Raji (cell line): ENCODE measurements around the gene IFITM2.

Experiments
- POLR2A ChIP-seq: IDR thresholded peaks from 2 replicates; pipeline ENCODE4 v1.6.1; 2011; ENCODE audit warnings: low read depth, low read length, control low read depth; ENCODE audit not compliant: insufficient read depth

Gene IFITM2

DNA sequence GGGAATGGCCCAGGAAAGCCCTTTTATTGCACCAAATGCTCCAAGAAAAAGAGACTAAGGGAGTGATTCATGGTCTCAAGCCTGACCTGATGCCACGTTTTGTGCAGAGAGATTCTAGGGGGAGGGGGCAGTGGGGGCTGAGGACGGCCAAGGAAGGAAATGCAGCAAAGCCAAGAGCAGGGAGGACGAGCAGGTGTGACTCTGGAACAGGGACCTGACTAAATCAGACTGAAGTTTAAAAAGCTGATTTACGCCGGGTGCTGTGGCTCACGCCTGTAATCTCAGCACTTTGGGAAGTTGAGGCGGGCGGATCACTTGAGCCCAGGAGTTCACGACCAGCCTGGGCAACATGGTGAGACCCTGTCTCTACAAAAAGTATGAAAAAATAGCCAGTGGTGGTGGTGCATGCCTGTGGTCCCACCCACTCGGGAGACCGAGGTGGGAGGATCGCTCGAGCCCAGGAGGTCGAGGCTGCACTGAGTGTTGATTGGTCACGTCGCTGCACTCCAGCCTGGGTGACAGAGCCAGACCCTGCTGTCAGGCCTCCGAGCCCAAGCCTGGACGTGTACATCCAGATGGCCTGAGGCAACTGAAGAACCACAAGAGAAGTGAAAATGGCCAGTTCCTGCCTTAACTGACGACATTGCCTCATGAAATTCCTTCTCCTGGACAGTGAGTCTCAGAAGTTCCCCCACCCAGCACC is 23.9 kb downstream of the IFITM2 start:
- TF ChIP-seq POLR2A: no peak

DNA sequence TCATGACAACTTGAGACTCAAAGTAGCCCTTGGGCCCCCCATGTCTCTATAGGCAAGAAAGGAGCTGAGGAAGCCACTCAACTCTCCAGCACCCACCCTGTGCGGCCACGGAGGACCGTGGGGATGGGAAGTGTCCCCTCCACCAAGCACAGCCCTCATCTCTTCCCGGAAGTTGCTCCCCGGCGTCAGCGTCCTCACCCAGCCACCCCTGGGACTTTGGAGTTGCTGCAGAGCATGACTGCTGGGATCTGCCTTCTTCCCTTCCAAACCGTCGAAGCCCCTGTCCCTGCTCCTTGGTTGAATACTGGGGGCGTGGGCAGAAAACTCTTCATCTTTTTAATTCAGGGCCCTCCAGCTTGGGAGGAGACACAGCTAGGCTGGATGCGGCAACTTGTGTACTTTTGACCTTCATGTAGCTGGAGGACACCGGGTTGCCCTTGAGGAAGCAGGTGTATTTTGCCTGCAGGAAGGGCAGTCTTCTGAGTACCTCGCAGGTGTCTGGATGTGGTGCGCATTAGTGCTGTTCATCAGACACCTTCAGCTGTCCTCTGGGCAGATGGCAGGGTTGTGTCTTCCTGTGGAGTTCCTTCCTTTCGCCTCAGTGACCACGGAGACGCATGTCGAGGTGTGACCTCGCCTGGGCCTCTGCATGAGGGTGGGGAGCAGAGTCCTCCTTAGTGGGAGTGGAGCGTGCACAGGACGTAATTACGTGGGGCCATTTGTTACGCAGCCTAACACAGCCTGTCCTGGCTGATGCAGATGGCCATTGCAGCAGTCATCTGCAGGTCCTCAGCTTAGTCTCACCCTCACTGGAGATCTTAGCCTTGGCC is 25.2 kb downstream of the IFITM2 start:
- no peak for TF ChIP-seq POLR2A

DNA sequence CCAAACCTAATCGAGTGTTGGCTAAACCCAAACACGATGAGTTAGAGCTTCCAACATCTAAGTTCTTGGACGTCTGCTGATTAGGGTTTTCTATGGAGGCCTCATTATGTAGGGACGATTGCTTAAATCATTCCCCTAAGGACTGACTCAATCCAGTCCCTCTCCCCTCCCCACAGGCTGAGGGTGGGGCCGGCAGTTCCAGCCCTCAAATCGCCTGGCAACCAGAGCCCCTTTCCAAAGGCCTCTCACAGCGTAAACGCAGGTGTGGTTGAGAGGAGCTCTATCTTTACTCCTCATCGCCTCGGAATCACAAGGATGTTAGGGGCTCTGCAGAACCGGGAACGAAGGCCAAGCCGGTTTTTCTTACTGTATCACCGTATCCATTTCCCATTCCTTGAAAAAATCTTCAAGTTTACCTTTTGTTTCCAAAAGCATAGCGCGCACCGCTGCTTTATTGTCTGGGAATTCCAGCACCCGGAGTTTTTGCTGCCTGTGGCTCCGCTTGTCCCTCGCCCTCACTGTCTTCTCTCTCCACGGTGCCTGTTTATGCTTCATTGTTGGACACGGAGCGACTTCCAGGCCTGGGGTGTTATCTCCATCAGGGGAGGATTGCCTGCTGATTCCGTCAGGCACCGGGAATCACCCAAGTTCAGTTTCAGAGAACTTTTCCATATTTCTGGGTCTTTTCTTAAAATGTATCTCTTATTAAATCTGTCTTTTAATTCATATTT is 26.8 kb downstream of the IFITM2 start:
- TF ChIP-seq POLR2A: no peak

DNA sequence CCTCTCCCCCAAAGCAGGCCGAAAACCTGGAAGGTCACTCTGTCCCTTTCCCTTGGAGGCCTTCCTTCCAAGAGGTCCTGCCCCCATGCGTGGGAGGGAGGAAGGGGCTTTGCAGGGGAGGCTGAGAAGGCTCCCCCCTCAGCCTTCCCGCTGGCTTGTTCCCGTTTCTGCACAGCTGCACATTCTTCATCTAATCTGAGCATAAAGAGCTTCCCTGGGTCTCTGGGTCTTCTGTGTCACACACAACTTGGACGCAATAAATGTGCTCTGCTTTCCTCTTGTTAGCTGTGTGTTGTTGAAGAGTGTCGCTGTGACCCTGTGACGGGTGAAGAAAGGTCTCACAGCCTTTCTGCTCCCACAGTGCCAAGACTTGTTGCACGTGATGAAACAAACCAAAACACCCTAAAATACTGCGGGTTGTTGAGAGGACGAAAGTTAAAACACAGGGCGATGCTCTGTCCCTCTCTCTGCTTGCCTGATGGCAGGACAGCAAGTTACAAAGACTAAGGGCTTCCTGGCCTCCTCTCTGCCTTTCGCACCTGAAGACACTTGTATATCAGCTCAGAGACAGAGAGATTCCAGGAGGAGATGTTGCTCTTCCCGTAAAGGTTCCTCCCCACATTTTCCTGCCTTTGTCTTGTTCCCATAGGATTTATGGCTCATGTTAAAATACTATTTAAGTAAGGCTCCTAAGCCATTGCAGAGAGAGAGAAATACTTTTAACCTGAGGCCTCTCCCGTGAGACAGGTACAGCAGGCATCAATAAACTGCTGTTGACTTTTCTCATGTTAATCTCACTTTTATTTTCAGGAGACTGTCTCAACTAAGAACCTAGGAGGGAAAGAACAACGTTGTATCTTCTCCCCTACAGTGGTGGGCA is 28.4 kb downstream of the IFITM2 start:
- TF ChIP-seq POLR2A: no peak

DNA sequence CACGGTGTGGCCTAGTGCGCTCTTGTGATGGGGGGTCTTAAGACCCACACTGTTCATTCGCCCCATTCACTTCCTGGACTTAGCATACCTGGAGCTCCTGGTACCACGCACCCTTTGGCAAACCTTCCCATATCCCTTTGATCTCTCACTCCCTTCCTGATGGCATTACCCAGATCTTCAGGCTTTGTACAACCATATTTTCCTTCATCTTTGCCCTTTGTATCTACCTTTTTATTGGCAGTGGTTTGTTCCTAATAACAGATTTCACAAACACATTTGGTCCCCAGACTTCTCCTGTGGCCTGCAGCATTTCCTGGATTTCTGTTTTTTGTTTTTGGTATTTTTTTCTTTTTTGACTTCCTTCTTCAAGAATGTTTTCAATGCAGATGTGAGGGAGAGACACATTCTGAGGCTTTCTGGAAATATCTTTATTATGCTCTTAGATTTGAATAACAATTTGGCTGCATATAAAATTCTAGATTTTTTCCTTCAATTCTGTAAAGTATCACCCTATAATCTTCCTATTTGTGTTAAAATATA is 29.1 kb downstream of the IFITM2 start:
- no peak for TF ChIP-seq POLR2A

DNA sequence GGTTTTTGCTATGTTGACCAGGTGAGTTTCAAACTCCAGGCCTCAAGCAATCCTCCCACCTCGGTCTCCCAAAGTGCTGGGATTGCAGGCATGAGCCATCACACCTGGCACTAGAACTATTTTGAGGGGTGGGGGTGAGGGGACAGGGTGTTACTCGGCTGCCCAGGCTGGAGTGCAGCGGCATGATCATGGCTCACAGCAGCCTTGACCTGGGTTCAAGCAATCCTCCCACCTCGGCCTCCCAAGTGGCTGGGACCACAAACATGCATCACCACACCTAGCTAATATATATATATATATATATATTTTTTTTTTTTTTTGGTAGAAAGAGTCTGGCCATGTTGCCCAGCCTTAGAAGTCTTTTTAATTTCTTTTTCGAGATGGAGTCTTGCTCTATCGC is 30.1 kb downstream of the IFITM2 start:
- no peak for TF ChIP-seq POLR2A

DNA sequence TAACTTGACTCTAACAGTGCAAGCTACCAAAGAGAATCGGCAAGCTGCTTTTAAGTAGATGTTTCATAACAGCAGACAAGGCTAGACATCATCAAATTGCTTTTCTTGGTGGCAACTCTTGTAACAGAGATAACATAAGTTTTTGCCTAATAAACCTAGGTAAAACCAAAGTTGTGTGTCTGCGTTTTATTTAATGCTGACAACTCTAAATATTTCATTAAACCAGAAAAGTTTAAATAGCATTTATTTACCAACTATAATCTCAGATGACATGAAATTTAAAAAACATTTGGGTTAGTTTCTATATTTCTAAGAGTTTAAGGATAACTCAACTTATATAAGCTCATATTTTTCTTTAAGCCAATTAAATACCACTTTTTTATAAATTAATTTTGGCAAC is 32.3 kb downstream of the IFITM2 start:
- TF ChIP-seq POLR2A: no peak

DNA sequence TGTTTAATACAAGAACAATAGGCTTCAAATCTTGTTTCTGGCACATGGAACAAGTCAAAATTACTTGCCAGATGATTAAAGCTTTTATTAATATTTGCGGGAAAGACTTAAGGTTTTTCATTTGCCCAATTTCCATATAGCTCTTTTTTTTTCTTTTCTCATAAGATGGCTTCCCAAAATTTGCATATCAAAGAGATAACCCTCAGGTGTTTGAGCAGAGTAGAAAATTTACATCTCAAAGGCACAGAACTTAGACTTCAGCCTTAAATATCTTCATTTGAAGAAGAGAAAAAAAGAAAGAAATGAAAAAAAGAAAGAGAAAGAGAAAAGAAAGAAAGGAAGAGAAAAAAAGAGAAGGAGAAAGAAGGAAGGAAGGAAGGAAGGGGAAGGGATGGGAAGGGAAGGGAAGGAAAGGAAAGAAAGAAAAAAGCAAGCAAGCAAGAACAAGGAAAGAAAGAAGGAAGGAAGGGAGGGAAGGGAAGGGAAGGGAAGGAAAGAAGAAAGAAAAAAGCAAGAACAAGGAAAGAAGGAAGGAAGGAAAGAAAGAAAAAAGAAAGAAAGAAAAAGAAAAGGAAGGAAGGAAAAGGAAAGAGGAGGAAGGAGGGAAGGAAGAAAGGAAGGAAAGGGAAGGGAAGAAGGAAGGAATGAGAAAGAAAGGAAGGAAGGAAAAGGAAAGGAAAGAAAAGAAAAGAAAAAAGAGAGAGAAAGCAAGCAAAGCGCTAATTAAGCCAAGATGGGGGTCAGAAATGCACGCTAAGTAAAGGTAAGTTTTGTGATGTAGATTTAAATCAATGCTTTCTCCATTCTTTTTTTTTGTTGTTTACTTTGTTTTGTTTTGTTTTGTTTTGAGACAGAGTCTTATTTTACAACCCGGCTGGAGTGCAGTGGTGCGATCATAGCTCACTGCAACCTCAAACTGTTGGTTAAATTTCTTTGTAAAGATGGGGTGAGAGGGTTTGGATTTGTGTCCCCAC is 33.2 kb downstream of the IFITM2 start:
- no peak for TF ChIP-seq POLR2A

DNA sequence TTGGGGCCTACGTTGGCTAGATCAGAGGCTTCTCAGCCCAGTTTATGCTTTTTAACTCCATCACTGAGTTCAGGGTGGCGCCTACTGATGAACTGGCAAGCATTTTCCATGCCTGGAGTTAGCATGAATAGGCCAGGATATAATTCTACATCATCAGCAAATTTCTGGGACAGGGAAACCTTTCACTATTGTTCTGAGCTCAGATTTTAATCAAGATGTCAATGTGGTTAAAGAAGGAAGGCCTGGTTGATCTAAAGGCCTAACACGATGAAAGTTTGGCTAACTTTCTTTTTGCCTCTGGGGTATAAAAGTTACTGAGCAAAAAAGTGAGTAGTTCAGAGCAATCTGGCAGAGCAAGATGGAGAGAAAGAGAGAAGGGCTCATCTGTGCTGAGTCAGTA is 34.7 kb downstream of the IFITM2 start:
- TF ChIP-seq POLR2A: no peak

DNA sequence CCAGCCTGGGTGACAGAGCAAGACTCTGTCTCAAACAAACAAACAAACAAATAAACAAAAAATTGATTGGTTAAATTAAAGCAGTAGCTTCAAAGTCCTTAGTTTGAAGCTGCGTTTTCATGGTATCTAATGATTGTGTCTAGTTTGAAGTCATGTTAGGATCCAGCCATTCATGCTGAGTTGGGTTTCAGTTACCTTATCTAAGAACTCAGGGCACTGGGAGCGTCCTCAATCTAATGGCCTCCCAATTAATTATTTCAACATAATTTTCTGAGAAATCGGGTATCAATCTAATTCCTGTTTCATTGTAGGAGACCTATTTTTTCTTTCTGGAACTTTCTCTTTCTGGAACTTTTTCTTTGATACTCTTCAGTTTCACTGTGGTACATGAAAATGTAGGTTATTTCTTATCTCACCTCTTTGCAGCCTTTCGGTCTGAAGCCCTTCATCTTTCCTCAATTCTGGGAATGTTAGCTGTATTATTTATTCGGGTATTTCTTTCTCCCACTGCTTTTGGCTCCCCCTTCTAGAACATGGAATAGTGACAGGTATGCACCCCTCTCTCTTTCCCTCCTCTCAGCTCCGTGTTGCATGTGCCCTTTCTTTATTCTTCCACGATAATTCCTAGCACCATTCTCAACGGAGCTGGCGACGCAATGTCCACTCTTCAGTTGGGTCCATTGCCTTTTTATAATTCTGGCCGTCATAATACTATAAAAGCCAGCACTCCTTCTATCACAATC is 37.4 kb downstream of the IFITM2 start:
- no peak for TF ChIP-seq POLR2A

DNA sequence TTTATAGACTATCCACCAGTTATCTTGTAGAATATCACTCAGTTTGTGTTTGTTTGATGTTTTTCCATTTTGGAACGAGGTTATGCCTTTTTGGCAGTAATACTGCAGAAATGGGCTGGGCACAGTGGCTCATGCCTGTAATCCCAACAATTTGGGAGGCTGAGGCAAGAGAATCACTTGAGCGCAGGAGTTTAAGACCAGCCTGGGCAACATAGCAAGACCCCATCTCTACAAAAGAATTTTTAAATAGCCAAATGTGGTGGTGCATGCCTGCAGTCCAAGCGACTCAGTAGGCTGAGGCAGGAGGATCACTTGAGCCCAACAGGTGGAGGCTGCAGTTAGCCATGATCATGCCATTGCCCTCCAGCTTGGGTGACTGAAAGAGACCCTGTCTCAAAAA is 38.9 kb downstream of the IFITM2 start:
- TF ChIP-seq POLR2A: no peak

DNA sequence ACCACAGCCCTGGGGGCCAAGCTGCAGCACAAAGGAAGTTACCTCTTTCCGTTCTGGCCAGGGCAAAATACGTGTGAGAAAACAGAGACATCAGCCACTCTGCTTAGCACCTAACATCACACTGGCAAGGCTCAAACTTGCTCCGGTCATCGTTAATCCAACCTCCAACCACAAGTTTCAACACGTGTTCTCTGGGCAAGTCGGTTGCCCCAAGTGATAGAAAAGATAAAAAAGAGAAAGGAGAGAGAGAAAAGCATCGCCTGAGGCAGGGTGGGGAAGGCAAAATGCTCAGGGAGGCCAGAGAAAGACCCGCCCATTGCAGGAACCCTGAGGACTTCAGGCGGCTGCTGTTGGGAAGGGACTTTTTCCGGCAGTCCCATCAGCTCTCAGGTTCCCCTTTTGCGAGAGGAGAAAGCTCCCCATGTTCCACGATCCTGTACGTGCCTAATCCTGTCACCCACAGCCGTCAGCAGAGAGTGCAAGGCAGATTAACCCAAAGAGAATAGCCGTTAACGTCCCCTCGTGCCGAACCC is 43.2 kb downstream of the IFITM2 start:
- no peak for TF ChIP-seq POLR2A

DNA sequence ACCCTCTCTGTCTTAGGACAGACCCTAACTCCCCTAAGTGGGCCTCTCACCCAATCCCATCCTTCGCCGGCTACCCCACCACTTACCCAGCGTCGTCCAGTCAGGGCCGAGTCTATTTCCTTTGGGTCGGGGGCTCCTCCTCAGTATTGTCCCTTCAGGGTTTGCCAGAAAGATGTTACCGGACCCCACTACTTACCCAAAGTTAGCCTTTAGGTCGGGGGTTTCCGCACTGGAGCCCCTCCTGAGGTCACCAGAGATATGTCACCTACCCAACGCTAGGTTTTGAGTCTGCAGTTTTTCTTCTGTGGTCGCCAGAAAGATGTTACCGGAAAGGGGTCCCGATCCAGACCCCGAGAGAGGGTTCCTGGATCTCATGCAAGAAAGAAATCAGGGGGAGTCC is 43.8 kb downstream of the IFITM2 start:
- TF ChIP-seq POLR2A: no peak
